ENCODE measurements around the gene GLO1.
"Not testable (repeated sequence)": the region's sequence is repeated elsewhere in the genome, so short reads cannot be mapped to it uniquely, and the experiment has no call there.

The GLO1 gene

DNA sequence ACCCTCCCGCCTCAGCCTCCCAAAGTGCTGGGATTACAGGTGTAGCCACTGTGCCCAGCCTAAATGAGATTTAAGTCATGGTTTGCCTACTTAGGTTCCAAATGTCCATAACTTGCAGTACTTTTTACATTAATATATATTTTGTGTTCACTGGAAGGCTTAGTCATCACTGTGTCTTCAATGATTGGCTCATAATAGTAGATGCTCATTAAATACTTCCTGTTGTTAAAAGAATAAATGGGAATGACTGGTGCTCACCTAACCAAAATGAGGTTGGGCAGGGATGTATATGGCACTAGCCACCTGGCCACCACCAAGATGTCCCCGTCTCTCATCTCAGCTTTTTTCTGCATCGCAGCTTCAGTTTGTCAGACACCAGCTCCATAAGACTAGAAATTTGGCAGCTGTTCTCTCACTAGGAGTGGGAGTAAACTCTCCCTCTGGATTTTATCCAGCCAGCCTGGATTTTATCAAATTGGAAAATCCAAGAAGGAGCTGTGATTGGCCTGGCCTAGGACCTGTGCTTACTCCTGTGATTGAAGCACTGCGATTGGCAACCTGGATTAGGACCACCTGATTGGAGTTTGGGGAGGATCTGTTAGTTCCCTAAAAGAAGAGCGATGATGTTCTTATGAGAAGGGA lies 1.1 kb upstream of the GLO1 start:
- no peak for DNase-seq

DNA sequence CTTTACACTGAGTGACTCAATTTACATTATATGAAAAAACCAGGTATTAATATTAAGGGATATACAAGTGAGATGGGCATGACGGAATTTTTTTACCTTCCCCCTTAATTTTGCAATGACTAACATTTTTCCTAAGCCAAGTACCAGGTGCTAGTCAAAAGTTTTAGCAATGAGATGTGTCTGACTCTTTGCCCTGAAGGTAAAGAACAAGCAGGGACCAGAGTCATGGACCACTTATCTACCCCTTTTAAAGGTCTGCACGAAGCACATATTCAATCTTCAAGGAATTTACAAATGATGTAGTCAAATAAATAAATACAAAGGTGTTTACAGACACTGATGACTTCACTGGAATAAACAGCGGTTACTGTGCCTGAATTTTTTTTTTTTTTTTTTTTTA lies 1.4 kb downstream of the GLO1 start:
- DNase-seq = no peak

- DNase-seq = not testable (repeated sequence)
Observed at GRCh38 chr6:38699702-38700101, 3.2 kb downstream of the GLO1 start.

DNA sequence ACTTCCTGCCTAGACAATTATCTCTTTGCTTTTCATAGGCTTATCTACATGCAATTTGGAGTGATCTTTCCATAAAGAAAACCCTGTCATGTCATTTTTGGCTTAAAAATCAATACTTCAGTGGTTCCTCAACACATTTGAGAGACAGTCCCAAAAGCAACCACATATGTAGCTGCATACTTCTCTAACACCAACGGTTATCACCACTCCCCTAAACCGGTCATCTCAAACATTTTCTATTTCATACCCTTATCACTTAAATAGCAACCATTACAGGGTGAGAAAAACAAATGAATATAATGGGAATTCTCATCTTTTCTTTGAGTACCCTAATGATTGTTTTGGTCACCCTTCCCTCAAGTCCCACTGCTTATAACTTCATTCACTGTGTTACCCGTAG lies 5.1 kb downstream of the GLO1 start:
- DNase-seq = no peak

GRCh38 chr6:38696345-38696744 lies 6.6 kb downstream of the GLO1 start:
- DNase-seq = no peak

DNA sequence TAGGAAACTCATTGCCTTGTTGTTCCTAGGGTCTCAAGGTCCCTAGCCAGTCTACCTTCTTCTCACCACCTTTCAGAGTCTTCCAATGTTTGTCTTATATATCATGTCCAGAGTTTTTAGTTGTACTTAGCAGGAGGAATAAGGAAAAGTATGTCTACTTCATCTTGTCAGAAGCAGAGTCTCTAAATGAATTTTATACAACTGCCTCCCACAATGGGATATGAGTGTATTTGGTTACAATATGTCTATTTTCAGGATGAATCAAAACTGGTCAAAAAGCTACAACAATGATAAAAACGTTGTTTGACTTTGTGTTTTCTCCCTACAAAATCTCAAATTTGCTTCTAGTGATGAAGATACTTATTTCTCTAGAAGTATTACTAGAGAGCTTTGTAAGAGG lies 7.0 kb downstream of the GLO1 start:
- DNase-seq = no peak

- no peak for DNase-seq
Observed at GRCh38 chr6:38695227-38695900, 7.6 kb downstream of the GLO1 start.

- DNase-seq = no peak
Observed at GRCh38 chr6:38688579-38689087, 14.3 kb downstream of the GLO1 start.

DNA sequence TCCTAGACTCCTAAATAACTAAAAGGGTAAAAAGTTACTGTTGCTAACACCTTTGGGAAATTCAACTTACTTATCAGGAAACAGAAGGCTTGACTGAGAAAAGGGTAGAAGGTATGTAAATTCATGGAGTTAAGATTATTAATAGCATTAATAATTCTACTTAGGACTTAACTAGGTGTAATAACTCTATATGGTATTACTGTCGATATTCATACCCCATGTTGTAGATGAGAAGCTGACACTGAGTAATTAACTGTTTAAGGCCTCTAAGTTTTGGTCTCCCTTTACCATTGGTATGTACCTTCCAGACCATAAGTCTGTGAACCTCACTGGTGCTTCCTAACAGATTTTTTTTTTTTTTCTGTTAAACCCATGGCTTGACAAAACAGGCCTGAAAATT lies 15.4 kb downstream of the GLO1 start:
- no peak for DNase-seq

DNA sequence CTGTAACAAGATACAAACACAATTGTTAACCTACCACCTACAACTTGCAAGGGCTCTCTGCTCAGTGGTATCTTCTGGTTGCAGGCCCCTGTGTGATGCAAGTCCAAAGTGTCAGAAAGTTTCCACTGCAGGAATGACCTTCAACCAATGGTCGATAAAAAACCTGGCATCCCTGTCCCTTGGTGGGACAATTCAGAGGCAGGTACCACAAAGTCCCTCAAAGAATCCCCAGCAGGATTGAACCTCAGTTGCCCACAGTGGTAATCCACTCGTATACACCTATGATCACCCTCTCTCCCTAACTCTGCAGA lies 15.9 kb downstream of the GLO1 start:
- no peak for DNase-seq

GRCh38 chr6:38686270-38687042 lies 16.5 kb downstream of the GLO1 start:
- DNase-seq = no peak

DNA sequence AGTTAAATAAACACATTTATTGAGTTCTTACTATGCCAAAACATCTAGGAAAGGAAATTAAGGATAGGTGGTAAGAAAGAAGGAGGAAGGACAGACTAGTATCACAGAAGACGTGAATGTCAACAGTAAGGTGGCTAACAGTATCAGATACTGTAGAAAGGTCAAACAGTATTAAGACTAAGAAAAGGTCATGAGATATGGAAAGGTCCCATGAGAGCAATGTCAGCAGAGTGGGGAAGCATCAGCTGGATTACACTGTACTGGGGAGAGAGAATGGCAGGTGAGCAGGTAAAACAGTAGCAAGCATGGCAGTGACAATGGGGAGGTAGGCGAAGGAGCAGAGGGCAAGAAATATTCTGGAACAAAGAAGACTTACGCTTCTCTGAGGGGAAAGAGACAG lies 18.0 kb downstream of the GLO1 start:
- DNase-seq = no peak

- DNase-seq = no peak
Observed at GRCh38 chr6:38684237-38684636, 18.7 kb downstream of the GLO1 start.

DNA sequence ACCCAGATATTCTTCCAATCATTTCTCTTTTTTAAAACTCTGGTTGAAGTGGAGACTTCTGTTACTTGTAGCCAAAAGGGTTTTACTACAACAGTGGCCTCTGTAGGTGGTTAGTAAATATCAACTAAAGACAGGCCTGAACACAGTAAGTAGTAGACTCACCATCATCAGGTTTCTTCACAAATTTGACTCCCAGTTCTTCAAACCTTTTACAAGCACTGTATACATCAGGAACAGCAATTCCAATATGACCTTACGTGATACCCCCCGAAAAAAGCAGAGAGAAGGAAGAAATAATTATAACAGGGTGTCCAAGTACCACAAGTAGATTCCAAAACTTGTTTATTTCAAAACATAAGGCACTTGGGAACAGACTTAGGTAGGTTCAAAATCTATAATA lies 21.1 kb downstream of the GLO1 start:
- DNase-seq = no peak

GRCh38 chr6:38679668-38680067 lies 23.3 kb downstream of the GLO1 start:
- DNase-seq = no peak

- DNase-seq = no peak
Observed at GRCh38 chr6:38678178-38678760, 24.7 kb downstream of the GLO1 start.

DNA sequence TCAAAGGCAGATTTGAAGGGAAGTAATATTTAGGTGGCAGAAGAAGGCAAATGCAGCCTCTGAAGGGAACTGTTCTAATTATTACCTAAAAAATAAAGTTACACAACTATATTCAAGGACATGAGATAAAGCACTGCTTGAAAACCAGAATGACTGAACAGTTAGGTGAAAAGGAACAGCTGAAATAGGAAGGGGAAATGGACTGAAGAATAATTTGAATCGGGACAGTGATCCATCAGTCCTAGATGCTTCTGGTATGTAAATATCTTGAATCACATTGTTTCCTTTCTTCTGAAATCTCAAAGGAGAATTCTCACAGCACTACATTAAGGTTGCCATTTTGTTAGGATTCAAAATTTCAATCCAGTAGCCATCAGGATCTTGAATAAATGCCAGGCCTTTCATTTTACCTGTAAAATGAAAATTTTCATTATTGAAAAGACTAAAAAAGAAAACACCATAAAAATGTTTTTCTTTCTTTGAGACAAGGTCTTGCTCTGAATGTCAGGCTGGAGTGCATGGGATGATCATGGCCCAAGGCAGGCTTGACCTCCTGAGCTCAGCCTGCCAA lies 25.9 kb downstream of the GLO1 start:
- DNase-seq = no peak

- no peak for DNase-seq
Observed at GRCh38 chr6:38676236-38676973, 26.5 kb downstream of the GLO1 start.

- DNase-seq = peak; percentile 11
Observed at GRCh38 chr6:38673397-38674165, 29.4 kb downstream of the GLO1 start.

- peak; percentile 51 for DNase-seq
Observed at GRCh38 chr6:38671885-38672467, 31.0 kb downstream of the GLO1 start.

DNA sequence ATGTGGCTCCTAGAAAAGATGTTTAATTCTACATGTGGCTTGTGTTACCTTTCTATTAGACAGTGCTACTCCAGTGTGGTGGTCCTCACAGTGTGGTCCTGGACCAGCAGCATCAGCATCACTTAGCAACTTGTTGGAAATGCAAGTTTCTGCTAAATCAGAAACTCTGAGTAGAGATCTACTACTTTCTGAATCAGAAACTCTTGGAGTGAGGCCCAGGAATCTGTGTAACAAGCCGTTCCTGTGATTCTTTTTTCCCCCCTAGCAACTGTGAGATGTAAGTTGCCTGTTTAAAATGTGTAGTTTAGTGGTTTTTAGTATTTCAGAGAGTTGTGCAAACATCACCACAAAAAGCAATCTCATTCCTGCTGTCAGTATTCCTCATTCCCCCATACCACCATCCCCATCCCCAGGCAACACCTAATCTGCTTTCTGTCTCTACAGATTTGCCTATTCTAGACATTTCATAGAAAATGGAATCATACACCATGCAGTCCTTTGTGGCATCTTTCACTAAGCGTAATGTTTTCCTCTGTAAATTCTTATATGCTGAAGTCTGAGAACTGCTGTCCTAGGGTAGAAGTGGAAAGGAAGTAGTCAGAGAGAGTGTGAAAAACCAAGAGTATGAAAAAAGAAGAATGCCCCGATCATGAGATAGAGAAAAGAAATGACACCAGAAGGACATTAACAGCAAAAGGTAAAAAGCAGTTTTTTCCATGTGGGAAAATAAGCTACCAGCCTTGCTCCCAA lies 44.4 kb downstream of the GLO1 start:
- no peak for DNase-seq
